SK-N-SH treated with all-trans-retinoic acid at 6 μM for 48 hours (cell line): Measurements from ENCODE around the gene S100A8.

Experiments
- ATAC-seq: fragments of 200-7000 bp; cut with Tn5 transposase; 3 replicates; pipeline ENCODE4 v1.9.1; 2020; ENCODE audit warnings: mild to moderate bottlenecking, moderate library complexity
- ARNTL ChIP-seq: fragments of 450-650 bp; formaldehyde crosslinking; IDR thresholded peaks from 2 replicates; pipeline ENCODE4 v1.5.0; 2020; ENCODE audit warnings: low read depth, mild to moderate bottlenecking, moderate library complexity, borderline replicate concordance
- BACH2 ChIP-seq: fragments of 250-450 bp; sonication (Bioruptor Pico); IDR thresholded peaks from 2 replicates; pipeline ENCODE4 v1.9.0; 2021; ENCODE audit warnings: mild to moderate bottlenecking, borderline replicate concordance
- CSDC2 ChIP-seq: fragments of 250-450 bp; sonication (Bioruptor Pico); IDR thresholded peaks from 2 replicates; pipeline ENCODE4 v1.5.0; 2020; ENCODE audit warnings: mild to moderate bottlenecking, moderate library complexity
- ESRRG ChIP-seq: fragments of 250-450 bp; sonication (Bioruptor Pico); IDR thresholded peaks from 2 replicates; pipeline ENCODE4 v1.6.1; 2021; ENCODE audit warnings: mild to moderate bottlenecking
- GLIS3 ChIP-seq: fragments of 250-450 bp; sonication (Bioruptor Pico); IDR thresholded peaks from 2 replicates; pipeline ENCODE4 v1.5.0; 2020; ENCODE audit warnings: mild to moderate bottlenecking, moderate library complexity
- OSR1 ChIP-seq: fragments of 250-450 bp; sonication (Bioruptor Pico); IDR thresholded peaks from 2 replicates; pipeline ENCODE4 v1.8.0; 2022; ENCODE audit warnings: moderate library complexity, mild to moderate bottlenecking, inconsistent platforms
- PPARA ChIP-seq: fragments of 250-450 bp; sonication (Bioruptor Pico); IDR thresholded peaks from 2 replicates; pipeline ENCODE4 v1.5.0; 2020; ENCODE audit warnings: mild to moderate bottlenecking, borderline replicate concordance
- RARB ChIP-seq: fragments of 250-450 bp; sonication (Bioruptor Pico); IDR thresholded peaks from 2 replicates; pipeline ENCODE4 v1.8.0; 2021; ENCODE audit warnings: mild to moderate bottlenecking, moderate library complexity
- SNAI2 ChIP-seq: fragments of 250-450 bp; sonication (Bioruptor Pico); IDR thresholded peaks from 2 replicates; pipeline ENCODE4 v1.5.0; 2020; ENCODE audit warnings: mild to moderate bottlenecking, moderate library complexity
- TCF4 ChIP-seq: fragments of 250-450 bp; sonication (Bioruptor Pico); IDR thresholded peaks from 2 replicates; pipeline ENCODE4 v1.8.0; 2021; ENCODE audit warnings: mild to moderate bottlenecking, moderate library complexity, borderline replicate concordance
- TOX ChIP-seq: fragments of 250-450 bp; sonication (Bioruptor Pico); IDR thresholded peaks from 2 replicates; pipeline ENCODE4 v1.8.0; 2021; ENCODE audit warnings: mild to moderate bottlenecking, moderate library complexity, borderline replicate concordance
- ZC3H10 ChIP-seq: fragments of 250-450 bp; sonication (Bioruptor Pico); IDR thresholded peaks from 2 replicates; pipeline ENCODE4 v1.5.1; 2021; ENCODE audit warnings: mild to moderate bottlenecking, moderate library complexity
- ZFP3 ChIP-seq: fragments of 250-450 bp; sonication (Bioruptor Pico); IDR thresholded peaks from 2 replicates; pipeline ENCODE4 v1.5.0; 2020; ENCODE audit warnings: mild to moderate bottlenecking, moderate library complexity
- ZFP30 ChIP-seq: fragments of 450-650 bp; formaldehyde crosslinking; IDR thresholded peaks from 2 replicates; pipeline ENCODE4 v1.5.0; 2022; ENCODE audit warnings: mild to moderate bottlenecking, moderate library complexity
- ZNF565 ChIP-seq: fragments of 450-650 bp; formaldehyde crosslinking; conservative IDR thresholded peaks from 2 replicates; pipeline ENCODE4 v1.5.0; 2020; ENCODE audit warnings: low read depth, mild to moderate bottlenecking, moderate library complexity
- ZNF70 ChIP-seq: fragments of 450-650 bp; formaldehyde crosslinking; IDR thresholded peaks from 2 replicates; pipeline ENCODE4 v1.5.0; 2020; ENCODE audit warnings: mild to moderate bottlenecking, moderate library complexity
- ZNF8 ChIP-seq: fragments of 450-650 bp; formaldehyde crosslinking; IDR thresholded peaks from 2 replicates; pipeline ENCODE4 v1.5.0; 2020; ENCODE audit warnings: mild to moderate bottlenecking, moderate library complexity
- TF ChIP-seq, protein P1 (sequence below): fragments of 250-450 bp; sonication (Bioruptor Pico); IDR thresholded peaks from 2 replicates; pipeline ENCODE4 v1.5.1; 2021; ENCODE audit warnings: mild to moderate bottlenecking, moderate library complexity
- TF ChIP-seq, protein P2 (sequence below): fragments of 250-450 bp; sonication (Bioruptor Pico); IDR thresholded peaks from 2 replicates; pipeline ENCODE4 v1.5.1; 2020; ENCODE audit warnings: low read depth, mild to moderate bottlenecking, moderate library complexity
- TF ChIP-seq, protein P3 (sequence below): fragments of 250-450 bp; sonication (Bioruptor Pico); IDR thresholded peaks from 2 replicates; pipeline ENCODE4 v1.5.0; 2020; ENCODE audit warnings: mild to moderate bottlenecking, moderate library complexity
- TF ChIP-seq, protein P4 (sequence below): fragments of 250-450 bp; sonication (Bioruptor Pico); IDR thresholded peaks from 2 replicates; pipeline ENCODE4 v1.8.0; 2021; ENCODE audit warnings: low read depth, mild to moderate bottlenecking, moderate library complexity, borderline replicate concordance
- TF ChIP-seq, protein P5 (sequence below): fragments of 250-450 bp; sonication (Bioruptor Pico); IDR thresholded peaks from 2 replicates; pipeline ENCODE4 v1.8.0; 2020; ENCODE audit warnings: mild to moderate bottlenecking, moderate library complexity, borderline replicate concordance

S100A8 gene

DNA sequence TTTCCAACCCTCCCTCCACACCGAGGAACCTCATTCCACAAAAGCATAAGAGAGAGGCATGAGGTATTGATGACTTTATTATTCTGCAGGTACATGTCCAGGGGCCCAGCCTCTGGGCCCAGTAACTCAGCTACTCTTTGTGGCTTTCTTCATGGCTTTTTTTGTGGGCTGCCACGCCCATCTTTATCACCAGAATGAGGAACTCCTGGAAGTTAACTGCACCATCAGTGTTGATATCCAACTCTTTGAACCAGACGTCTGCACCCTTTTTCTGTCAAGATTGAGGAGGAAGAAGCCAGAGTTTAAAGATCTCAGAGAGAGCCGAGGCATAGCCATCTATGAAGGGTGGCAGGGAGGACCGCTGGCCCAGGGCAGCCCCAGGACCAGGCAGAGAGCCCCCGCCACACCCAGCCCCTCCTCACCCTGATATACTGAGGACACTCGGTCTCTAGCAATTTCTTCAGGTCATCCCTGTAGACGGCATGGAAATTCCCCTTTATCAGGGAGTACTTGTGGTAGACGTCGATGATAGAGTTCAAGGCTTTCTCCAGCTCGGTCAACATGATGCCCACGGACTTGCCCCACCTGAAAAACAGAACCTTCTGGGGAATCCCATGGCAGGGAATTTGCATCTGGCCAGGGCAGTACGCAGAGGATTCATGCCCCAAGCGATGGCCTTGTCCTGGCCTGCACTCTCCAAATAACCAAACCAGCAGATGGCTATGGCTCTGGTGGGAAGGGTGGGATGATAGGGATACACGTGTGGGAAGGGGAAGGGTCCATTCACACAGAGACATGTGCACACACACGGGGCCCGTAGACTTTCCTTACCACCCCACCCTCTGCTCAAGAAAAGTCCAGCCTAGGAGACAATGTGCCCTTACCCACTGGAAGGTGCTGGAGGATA, 647 bp downstream of the S100A8 start:
- no peak for ATAC-seq
- TF ChIP-seq ZNF565 (CRISPR knock-in tag) = no peak
- TF ChIP-seq ESRRG (CRISPR knock-in tag) = no peak
- TF ChIP-seq ZNF70 (CRISPR knock-in tag) = no peak
- no peak for TF ChIP-seq ARNTL (CRISPR knock-in tag)
- TF ChIP-seq, protein P1, sequence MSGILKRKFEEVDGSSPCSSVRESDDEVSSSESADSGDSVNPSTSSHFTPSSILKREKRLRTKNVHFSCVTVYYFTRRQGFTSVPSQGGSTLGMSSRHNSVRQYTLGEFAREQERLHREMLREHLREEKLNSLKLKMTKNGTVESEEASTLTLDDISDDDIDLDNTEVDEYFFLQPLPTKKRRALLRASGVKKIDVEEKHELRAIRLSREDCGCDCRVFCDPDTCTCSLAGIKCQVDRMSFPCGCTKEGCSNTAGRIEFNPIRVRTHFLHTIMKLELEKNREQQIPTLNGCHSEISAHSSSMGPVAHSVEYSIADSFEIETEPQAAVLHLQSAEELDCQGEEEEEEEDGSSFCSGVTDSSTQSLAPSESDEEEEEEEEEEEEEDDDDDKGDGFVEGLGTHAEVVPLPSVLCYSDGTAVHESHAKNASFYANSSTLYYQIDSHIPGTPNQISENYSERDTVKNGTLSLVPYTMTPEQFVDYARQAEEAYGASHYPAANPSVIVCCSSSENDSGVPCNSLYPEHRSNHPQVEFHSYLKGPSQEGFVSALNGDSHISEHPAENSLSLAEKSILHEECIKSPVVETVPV = no peak
- TF ChIP-seq ZC3H10 (CRISPR knock-in tag) = no peak

DNA sequence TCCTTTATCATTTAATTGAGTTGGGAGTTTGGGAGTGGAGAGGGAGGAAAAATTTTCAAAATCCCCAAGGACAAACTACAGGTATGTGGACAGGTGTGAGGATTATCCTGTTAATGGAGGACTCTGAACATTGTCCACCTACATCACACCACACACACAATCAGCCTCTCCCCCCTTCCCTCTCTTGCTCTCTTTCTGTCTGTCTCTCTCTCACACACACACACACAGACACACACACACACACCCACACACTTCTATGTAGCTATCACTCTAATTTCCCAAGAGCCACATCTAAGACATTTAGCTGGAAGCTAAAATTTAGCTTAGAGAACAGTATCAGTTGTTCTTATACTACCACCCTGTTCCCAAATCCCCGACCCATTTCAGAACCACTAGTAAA, 1.5 kb downstream of the S100A8 start:
- no peak for TF ChIP-seq TOX (CRISPR knock-in tag)
- TF ChIP-seq ZNF565 (CRISPR knock-in tag) = no peak
- no peak for TF ChIP-seq PPARA (CRISPR knock-in tag)
- no peak for TF ChIP-seq ZNF8 (CRISPR knock-in tag)
- TF ChIP-seq CSDC2 (CRISPR knock-in tag) = no peak
- TF ChIP-seq ESRRG (CRISPR knock-in tag) = no peak
- TF ChIP-seq ZFP3 = no peak
- TF ChIP-seq TCF4 (CRISPR knock-in tag) = no peak
- TF ChIP-seq BACH2 (CRISPR knock-in tag) = no peak
- TF ChIP-seq SNAI2 = no peak
- TF ChIP-seq, protein P2, sequence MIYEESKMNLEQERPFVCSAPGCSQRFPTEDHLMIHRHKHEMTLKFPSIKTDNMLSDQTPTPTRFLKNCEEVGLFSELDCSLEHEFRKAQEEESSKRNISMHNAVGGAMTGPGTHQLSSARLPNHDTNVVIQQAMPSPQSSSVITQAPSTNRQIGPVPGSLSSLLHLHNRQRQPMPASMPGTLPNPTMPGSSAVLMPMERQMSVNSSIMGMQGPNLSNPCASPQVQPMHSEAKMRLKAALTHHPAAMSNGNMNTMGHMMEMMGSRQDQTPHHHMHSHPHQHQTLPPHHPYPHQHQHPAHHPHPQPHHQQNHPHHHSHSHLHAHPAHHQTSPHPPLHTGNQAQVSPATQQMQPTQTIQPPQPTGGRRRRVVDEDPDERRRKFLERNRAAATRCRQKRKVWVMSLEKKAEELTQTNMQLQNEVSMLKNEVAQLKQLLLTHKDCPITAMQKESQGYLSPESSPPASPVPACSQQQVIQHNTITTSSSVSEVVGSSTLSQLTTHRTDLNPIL = no peak
- TF ChIP-seq, all 23 proteins: peak for 0
- no peak for ATAC-seq

DNA sequence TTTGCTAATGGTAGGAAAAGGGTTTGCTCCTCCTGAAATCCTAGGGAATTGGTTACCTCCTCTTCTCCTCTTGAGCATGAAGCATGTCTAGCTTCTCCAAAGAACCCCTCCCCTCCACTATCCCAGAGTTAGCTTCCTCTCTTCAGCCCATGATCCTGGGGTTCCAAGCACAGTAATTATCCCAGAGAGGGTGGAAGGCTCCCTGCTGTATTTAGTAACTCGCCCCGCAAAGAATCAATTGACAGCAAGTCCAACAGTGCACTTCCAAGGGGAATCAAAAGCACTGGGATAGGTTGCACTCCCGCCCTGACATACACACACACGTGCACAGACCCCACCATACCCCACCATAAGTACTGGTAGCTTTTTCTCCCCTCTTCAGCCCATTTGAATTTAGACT, 3.1 kb downstream of the S100A8 start:
- no peak for TF ChIP-seq ZNF565 (CRISPR knock-in tag)
- no peak for TF ChIP-seq TOX (CRISPR knock-in tag)
- TF ChIP-seq, protein P3, sequence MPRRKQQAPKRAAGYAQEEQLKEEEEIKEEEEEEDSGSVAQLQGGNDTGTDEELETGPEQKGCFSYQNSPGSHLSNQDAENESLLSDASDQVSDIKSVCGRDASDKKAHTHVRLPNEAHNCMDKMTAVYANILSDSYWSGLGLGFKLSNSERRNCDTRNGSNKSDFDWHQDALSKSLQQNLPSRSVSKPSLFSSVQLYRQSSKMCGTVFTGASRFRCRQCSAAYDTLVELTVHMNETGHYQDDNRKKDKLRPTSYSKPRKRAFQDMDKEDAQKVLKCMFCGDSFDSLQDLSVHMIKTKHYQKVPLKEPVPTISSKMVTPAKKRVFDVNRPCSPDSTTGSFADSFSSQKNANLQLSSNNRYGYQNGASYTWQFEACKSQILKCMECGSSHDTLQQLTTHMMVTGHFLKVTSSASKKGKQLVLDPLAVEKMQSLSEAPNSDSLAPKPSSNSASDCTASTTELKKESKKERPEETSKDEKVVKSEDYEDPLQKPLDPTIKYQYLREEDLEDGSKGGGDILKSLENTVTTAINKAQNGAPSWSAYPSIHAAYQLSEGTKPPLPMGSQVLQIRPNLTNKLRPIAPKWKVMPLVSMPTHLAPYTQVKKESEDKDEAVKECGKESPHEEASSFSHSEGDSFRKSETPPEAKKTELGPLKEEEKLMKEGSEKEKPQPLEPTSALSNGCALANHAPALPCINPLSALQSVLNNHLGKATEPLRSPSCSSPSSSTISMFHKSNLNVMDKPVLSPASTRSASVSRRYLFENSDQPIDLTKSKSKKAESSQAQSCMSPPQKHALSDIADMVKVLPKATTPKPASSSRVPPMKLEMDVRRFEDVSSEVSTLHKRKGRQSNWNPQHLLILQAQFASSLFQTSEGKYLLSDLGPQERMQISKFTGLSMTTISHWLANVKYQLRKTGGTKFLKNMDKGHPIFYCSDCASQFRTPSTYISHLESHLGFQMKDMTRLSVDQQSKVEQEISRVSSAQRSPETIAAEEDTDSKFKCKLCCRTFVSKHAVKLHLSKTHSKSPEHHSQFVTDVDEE = no peak
- TF ChIP-seq ARNTL (CRISPR knock-in tag) = no peak
- no peak for TF ChIP-seq PPARA (CRISPR knock-in tag)
- no peak for TF ChIP-seq OSR1 (CRISPR knock-in tag)
- no peak for TF ChIP-seq ZNF8 (CRISPR knock-in tag)
- TF ChIP-seq, protein P4, sequence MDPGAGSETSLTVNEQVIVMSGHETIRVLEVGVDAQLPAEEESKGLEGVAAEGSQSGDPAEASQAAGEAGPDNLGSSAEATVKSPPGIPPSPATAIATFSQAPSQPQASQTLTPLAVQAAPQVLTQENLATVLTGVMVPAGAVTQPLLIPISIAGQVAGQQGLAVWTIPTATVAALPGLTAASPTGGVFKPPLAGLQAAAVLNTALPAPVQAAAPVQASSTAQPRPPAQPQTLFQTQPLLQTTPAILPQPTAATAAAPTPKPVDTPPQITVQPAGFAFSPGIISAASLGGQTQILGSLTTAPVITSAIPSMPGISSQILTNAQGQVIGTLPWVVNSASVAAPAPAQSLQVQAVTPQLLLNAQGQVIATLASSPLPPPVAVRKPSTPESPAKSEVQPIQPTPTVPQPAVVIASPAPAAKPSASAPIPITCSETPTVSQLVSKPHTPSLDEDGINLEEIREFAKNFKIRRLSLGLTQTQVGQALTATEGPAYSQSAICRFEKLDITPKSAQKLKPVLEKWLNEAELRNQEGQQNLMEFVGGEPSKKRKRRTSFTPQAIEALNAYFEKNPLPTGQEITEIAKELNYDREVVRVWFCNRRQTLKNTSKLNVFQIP (CRISPR knock-in tag) = no peak
- no peak for TF ChIP-seq GLIS3 (CRISPR knock-in tag)
- TF ChIP-seq TCF4 (CRISPR knock-in tag) = no peak
- TF ChIP-seq BACH2 (CRISPR knock-in tag) = no peak
- no peak for TF ChIP-seq RARB (CRISPR knock-in tag)
- no peak for TF ChIP-seq ZFP3
- TF ChIP-seq, protein P5, sequence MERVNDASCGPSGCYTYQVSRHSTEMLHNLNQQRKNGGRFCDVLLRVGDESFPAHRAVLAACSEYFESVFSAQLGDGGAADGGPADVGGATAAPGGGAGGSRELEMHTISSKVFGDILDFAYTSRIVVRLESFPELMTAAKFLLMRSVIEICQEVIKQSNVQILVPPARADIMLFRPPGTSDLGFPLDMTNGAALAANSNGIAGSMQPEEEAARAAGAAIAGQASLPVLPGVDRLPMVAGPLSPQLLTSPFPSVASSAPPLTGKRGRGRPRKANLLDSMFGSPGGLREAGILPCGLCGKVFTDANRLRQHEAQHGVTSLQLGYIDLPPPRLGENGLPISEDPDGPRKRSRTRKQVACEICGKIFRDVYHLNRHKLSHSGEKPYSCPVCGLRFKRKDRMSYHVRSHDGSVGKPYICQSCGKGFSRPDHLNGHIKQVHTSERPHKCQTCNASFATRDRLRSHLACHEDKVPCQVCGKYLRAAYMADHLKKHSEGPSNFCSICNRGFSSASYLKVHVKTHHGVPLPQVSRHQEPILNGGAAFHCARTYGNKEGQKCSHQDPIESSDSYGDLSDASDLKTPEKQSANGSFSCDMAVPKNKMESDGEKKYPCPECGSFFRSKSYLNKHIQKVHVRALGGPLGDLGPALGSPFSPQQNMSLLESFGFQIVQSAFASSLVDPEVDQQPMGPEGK (CRISPR knock-in tag) = no peak
- TF ChIP-seq, protein P2 = no peak
- no peak for TF ChIP-seq ZNF70 (CRISPR knock-in tag)
- TF ChIP-seq CSDC2 (CRISPR knock-in tag) = no peak
- no peak for TF ChIP-seq ZFP30
- TF ChIP-seq ZC3H10 (CRISPR knock-in tag) = no peak
- no peak for ATAC-seq
